Stimulated activated CD8-positive, alpha-beta memory T cell treated with anti-CD3 and anti-CD28 coated beads, Interleukin-7, amount 100 ng/mL, for 1 hour (primary cell): ENCODE results near the gene DOCK4.

Experiments
- DNase-seq, 2 donors: peaks; one replicate each; pipeline ENCODE4 v3.0.0-alpha.2; 2020; ENCODE audit warnings: low read depth in 2 of 2

Gene DOCK4

GRCh38 chr7:112012242-112012641 is 194.0 kb downstream of the DOCK4 start:
- no peak for DNase-seq

GRCh38 chr7:112010994-112011393 is 195.2 kb downstream of the DOCK4 start:
- DNase-seq = no peak

- no peak for DNase-seq
These were observed 196.1 kb downstream of the DOCK4 start for GRCh38 chr7:112010109-112010508.

- no peak for DNase-seq
These were observed 197.1 kb downstream of the DOCK4 start for GRCh38 chr7:112009081-112009480.

- DNase-seq = no peak
These were observed 199.0 kb downstream of the DOCK4 start for GRCh38 chr7:112007185-112007584.

GRCh38 chr7:112006071-112006470 is 200.1 kb downstream of the DOCK4 start:
- no peak for DNase-seq

- no peak for DNase-seq
These were observed 200.9 kb downstream of the DOCK4 start for GRCh38 chr7:112005205-112005775.

GRCh38 chr7:112001091-112001826 is 204.9 kb downstream of the DOCK4 start:
- DNase-seq = no peak

- no peak for DNase-seq
These were observed 207.9 kb downstream of the DOCK4 start for GRCh38 chr7:111998326-111998725.

GRCh38 chr7:111997546-111997945 is 208.7 kb downstream of the DOCK4 start:
- no peak for DNase-seq

GRCh38 chr7:111992601-111993000 is 213.6 kb downstream of the DOCK4 start:
- no peak for DNase-seq

- no peak for DNase-seq
These were observed 215.6 kb downstream of the DOCK4 start for GRCh38 chr7:111990643-111991042.

- DNase-seq = no peak
These were observed 218.3 kb downstream of the DOCK4 start for GRCh38 chr7:111987886-111988285.

GRCh38 chr7:111987115-111987826 is 218.9 kb downstream of the DOCK4 start:
- no peak for DNase-seq

GRCh38 chr7:111986601-111987000 is 219.6 kb downstream of the DOCK4 start:
- DNase-seq = no peak

- DNase-seq = no peak
These were observed 220.4 kb downstream of the DOCK4 start for GRCh38 chr7:111985798-111986197.

GRCh38 chr7:111982804-111983203 is 223.4 kb downstream of the DOCK4 start:
- no peak for DNase-seq

GRCh38 chr7:111982133-111982532 is 224.1 kb downstream of the DOCK4 start:
- DNase-seq = no peak

- DNase-seq = no peak
These were observed 225.5 kb downstream of the DOCK4 start for GRCh38 chr7:111980725-111981124.

GRCh38 chr7:111975346-111975745 is 230.9 kb downstream of the DOCK4 start:
- DNase-seq = no peak

GRCh38 chr7:111960984-111961383 is 245.2 kb downstream of the DOCK4 start:
- DNase-seq = no peak

- DNase-seq = no peak
These were observed 247.3 kb downstream of the DOCK4 start for GRCh38 chr7:111958896-111959295.

- DNase-seq = no peak
These were observed 247.8 kb downstream of the DOCK4 start for GRCh38 chr7:111958431-111958830.
